Mesothelial cell of epicardium (in vitro differentiated cells): ENCODE measurements around the gene AFF2. TPM values are rescaled to one million over a fixed set of nuclear protein-coding genes. Genes with fewer than 3 reads are reported as not detected.

Experiments
- DNase-seq, 2 experiments: peaks; one replicate each; pipeline ENCODE4 v3.0.0; 2021; ENCODE audit warnings: low spot score in 2 of 2; ENCODE audit not compliant: unreplicated experiment in 2 of 2
- H3K27ac Mint-ChIP-seq: 2 replicates; pipeline ENCODE4 v1.8.0; 2021; ENCODE audit warnings: mixed read lengths
- H3K27me3 Mint-ChIP-seq: 2 replicates; pipeline ENCODE4 v1.8.0; 2021; ENCODE audit warnings: low read depth, mixed read lengths
- H3K36me3 Mint-ChIP-seq: 2 replicates; pipeline ENCODE4 v1.8.0; 2021; ENCODE audit warnings: mixed read lengths
- H3K4me1 Mint-ChIP-seq: 2 replicates; pipeline ENCODE4 v1.8.0; 2021; ENCODE audit warnings: mixed read lengths
- H3K4me3 Mint-ChIP-seq: 2 replicates; pipeline ENCODE4 v1.8.0; 2021; ENCODE audit warnings: mild to moderate bottlenecking, moderate library complexity, mixed read lengths
- H3K9me3 Mint-ChIP-seq: 2 replicates; pipeline ENCODE4 v1.8.0; 2021; ENCODE audit warnings: mixed read lengths
- total RNA-seq: library from RNA; stranded (reverse); gene quantifications from 3 replicates; pipeline ENCODE4 v1.2.1, GENCODE V29; 2021
- TF ChIP-seq, protein P1 (sequence below): fragments of 200-600 bp; sonication (generic); IDR thresholded peaks from one replicate; pipeline ENCODE4 v1.5.0; 2021; ENCODE audit warnings: antibody characterized with exemption; ENCODE audit not compliant: unreplicated experiment

The AFF2 gene
- total RNA-seq, 1 donor from 2014 or later, result 5.8 TPM

DNA sequence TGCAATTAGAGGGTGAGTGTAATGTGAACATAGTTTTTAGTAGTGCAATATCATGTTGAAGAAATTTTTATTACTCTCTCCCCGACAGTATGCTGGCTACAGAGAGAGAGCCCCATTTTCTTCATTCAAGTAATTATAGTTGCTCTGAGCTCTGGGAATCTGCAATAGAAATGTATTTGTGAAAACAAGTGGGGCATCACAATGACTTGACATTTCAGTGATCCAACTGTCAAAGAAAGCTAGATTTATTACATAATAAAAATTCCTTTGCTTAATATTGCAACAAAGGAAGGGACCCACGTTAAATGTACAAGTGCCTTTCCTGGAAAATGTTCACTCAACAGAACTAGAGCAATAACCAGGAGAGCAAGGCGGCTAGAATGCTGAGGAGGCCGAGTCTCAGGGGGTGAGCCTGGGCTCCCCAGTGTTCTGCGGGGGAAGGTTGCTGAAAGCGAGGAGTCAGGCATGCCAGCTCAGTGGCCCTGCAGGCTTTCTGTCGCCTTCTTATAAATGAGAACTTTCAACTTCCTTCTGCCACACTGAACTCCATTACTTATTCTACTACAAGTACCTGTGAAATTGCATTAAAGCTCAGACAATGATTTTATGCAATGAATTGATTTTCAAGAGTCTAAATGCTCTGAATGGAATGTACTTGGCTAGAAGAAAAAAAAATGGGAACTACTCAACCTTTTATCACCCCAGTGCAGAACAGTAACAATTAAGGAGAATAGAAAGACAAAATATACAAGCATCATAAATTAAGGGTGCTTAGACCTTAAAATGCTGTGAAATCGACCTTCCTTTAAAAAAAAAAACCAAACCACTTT, 476.4 kb downstream of the AFF2 start:
- TF ChIP-seq, protein P1, sequence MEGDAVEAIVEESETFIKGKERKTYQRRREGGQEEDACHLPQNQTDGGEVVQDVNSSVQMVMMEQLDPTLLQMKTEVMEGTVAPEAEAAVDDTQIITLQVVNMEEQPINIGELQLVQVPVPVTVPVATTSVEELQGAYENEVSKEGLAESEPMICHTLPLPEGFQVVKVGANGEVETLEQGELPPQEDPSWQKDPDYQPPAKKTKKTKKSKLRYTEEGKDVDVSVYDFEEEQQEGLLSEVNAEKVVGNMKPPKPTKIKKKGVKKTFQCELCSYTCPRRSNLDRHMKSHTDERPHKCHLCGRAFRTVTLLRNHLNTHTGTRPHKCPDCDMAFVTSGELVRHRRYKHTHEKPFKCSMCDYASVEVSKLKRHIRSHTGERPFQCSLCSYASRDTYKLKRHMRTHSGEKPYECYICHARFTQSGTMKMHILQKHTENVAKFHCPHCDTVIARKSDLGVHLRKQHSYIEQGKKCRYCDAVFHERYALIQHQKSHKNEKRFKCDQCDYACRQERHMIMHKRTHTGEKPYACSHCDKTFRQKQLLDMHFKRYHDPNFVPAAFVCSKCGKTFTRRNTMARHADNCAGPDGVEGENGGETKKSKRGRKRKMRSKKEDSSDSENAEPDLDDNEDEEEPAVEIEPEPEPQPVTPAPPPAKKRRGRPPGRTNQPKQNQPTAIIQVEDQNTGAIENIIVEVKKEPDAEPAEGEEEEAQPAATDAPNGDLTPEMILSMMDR, result no peak
- no peak for DNase-seq
- H3K4me3 Mint-ChIP-seq, result no peak overlapping the region
- no peaks in the 10 kb centered on the region for H3K36me3 Mint-ChIP-seq
- H3K27ac Mint-ChIP-seq, result no peak overlapping the region
- H3K4me1 Mint-ChIP-seq, result peaks cover 18% of the 10 kb centered on the region
- peaks cover 7% of the 10 kb centered on the region for H3K9me3 Mint-ChIP-seq
- H3K27me3 Mint-ChIP-seq, result no peaks in the 10 kb centered on the region

DNA sequence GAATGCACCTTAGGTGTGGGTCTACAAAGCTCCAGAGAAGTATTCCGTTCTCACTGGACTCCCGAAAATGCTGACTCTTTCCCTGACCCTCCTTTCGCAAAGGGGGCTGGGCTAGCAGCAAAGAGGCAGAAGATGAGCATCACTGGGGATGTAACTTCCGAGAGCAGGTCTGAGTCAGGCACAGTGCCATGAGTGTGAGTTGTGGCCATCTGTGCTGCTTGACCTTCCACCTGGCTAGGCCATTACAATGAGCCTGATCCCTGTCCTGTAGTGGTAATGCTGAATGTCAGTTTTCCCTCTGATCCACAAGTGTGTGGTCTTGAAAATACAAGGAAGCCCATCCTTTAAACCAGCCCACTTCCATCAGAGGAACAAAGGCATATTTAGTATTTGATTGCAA, 479.4 kb downstream of the AFF2 start:
- DNase-seq, result no peak
- no peak overlapping the region for H3K27ac Mint-ChIP-seq
- H3K4me1 Mint-ChIP-seq, result peaks cover 18% of the 10 kb centered on the region
- no peaks in the 10 kb centered on the region for H3K27me3 Mint-ChIP-seq
- no peak overlapping the region for H3K4me3 Mint-ChIP-seq
- no peaks in the 10 kb centered on the region for H3K36me3 Mint-ChIP-seq
- TF ChIP-seq, protein P1, result no peak
- H3K9me3 Mint-ChIP-seq, result peaks cover 8% of the 10 kb centered on the region

DNA sequence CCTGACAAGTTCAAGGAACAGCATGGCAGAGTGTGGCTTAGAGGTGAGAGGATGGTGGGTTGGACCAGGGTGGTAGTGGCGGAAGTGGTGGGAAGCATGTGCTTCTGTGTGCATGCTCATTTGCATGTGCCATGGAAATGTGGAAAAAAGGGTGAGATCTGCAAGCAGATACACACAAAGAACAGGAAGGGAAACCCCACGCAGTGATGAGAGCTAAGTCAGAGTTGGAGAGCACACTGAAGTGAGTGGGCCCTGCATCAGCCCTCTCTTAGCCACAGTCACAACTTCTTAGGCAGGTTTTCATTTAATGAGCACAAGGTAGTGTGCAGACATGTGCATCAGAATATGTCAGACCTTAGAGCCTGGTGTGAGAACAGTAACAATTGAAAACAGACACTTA, 483.8 kb downstream of the AFF2 start:
- no peaks in the 10 kb centered on the region for H3K27me3 Mint-ChIP-seq
- TF ChIP-seq, protein P1, result no peak
- no peak overlapping the region for H3K4me3 Mint-ChIP-seq
- H3K27ac Mint-ChIP-seq, result no peak overlapping the region
- H3K9me3 Mint-ChIP-seq, result peaks cover 16% of the 10 kb centered on the region
- DNase-seq, result no peak
- no peaks in the 10 kb centered on the region for H3K4me1 Mint-ChIP-seq
- H3K36me3 Mint-ChIP-seq, result no peaks in the 10 kb centered on the region

DNA sequence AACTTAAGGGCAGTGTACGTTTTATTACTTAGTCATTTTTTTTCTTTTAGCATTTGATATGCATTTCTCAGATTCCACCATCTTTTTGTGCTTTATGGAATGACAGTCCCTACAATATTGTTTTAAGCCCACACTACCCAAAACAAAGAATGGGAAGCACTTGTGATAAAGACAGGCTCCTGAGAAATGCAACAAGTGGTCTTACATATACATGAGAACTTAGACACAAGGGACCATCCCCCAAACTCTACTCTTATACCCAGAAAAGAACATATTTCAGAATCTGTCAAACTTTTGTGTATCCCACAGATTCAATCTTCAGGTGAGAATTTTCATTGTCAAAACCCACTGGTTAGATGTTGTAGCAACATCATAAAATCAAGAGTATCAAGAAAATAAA, 491.1 kb downstream of the AFF2 start:
- TF ChIP-seq, protein P1, result no peak
- Mint-ChIP-seq H3K9me3 (peaks cover 29% of the 10 kb centered on the region), H3K4me1 (no peaks in the 10 kb centered on the region)

DNA sequence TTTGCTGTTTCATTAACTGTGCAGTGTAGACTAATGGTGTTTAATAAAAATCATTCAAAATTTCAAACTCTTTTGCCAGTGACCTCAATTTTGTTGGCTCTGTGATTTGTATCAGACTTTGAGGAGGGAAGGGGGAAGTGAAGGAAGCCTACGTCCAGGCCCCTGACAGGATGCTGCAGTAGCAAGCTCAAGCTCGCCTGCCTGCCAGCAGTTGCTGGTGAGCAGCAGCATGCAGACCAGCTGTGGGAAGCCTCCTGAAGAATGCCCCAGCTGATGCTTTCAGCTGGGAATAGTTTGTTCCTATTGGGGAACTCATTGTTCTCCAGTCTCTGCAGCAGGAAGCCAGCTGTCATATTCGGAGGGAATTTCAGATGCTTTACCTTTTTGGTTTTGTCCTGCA, 495.2 kb downstream of the AFF2 start:
- Mint-ChIP-seq H3K27me3 (no peaks in the 10 kb centered on the region), H3K36me3 (no peaks in the 10 kb centered on the region), H3K27ac (no peak overlapping the region), H3K4me3 (no peak overlapping the region), H3K4me1 (no peaks in the 10 kb centered on the region), H3K9me3 (peaks cover 21% of the 10 kb centered on the region)
- no peak for DNase-seq
- TF ChIP-seq, protein P1, result no peak

More for the DNA sequence above, 491.1 kb downstream of the AFF2 start:
- Mint-ChIP-seq H3K27me3 (no peaks in the 10 kb centered on the region), H3K36me3 (no peaks in the 10 kb centered on the region), H3K27ac (no peak overlapping the region), H3K4me3 (no peak overlapping the region)
- no peak for DNase-seq
